ENCODE measurements around the gene FCRL4. TPM values are rescaled to one million over a fixed set of nuclear protein-coding genes. Genes with fewer than 3 reads are reported as not detected.

Gene FCRL4
- total RNA-seq (not detected), polyA plus RNA-seq (not detected)

DNA sequence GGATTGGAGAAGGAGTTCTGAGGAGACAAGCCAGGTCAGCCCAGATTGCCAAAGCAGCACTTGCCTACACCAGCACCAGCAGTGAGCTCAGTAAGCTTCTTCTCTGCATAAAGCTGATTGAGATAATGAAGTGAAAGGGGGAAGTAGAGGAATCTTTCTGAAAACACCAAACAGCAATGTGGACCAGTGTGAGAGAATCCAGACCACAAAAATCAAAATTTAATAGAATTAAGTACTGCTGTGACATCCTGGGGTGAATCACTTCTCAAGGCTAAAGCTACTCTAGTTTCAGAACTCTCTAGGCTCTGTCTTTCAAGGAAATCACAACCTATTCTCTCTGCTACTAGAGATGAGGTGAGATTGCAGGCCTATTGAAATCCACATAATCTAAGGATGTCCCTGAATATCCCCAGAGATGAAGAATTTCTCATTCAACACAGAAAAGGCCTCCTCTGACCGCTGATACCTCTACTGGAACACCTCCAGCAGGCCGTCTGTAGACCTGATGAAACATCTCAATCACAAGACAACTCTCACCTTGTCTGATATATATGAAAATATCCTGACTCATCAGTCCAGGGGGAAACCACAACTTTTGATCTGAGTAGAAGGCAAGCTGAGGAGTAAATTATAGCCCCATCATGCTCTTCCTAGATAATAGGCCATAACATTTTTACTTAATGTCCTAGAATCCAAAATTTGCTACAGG is at the start of gene FCRL4:
TSS of gene FCRL4 (minus strand) at position 127 of the 709 bp plus-strand sequence. CDS start 141 bp downstream, outside the sequence.
- CTCF ChIA-PET: no interaction called here
- no peak for DNase-seq
- peak within 1 kb of the TSS in 1 of 8 donors; percentile 3 for H3K27ac Mint-ChIP-seq

GRCh38 chr1:157646144-157646543 is 48.3 kb upstream of the FCRL4 start:
- H3K4me1 Mint-ChIP-seq: no peaks in the 10 kb centered on the region
- no peaks in the 10 kb centered on the region for H3K36me3 Mint-ChIP-seq
- no peaks in the 10 kb centered on the region for H3K9me3 ChIP-seq (ENCODE audit: low read length)
- DNase-seq: no peak
- ChIA-PET CTCF (no interaction called here), POLR2A (no interaction called here)
- H3K27me3 Mint-ChIP-seq: peaks cover 6 to 7% of the 10 kb centered on the region in 2 donors
- H3K4me3 Mint-ChIP-seq: no peak overlapping the region
- no peaks in the 10 kb centered on the region for H3K4me1 ChIP-seq (ENCODE audit: insufficient read depth, low read length)
- no peak overlapping the region for H3K27ac ChIP-seq (ENCODE audit: low read depth, low read length)
- H3K27me3 ChIP-seq (ENCODE audit: insufficient read depth, low read length, poor library complexity, severe bottlenecking): no peaks in the 10 kb centered on the region
- no peaks in the 10 kb centered on the region for H3K9me3 Mint-ChIP-seq
- H3K27ac Mint-ChIP-seq: no peak overlapping the region
- no peaks in the 10 kb centered on the region for H3K36me3 ChIP-seq (ENCODE audit: insufficient read depth, low read length)
- H3K4me3 ChIP-seq (ENCODE audit: low read length): no peak overlapping the region

More for the DNA sequence above, at the start of gene FCRL4:
- Histone ChIP-seq H3K36me3 (ENCODE audit: insufficient read depth, low read length) (no peaks in the 10 kb centered on the region), H3K4me1 (ENCODE audit: insufficient read depth, low read length) (no peaks in the 10 kb centered on the region), H3K27ac (ENCODE audit: low read depth, low read length) (no peak within 1 kb of the TSS), H3K9me3 (ENCODE audit: low read length) (no peaks in the 10 kb centered on the region), H3K27me3 (ENCODE audit: insufficient read depth, low read length, poor library complexity, severe bottlenecking) (no peaks in the 10 kb centered on the region), H3K4me3 (ENCODE audit: low read length) (no peak within 1 kb of the TSS)
- Mint-ChIP-seq H3K4me3 (peak within 1 kb of the TSS in 1 of 7 donors; percentile 56), H3K27me3 (peaks cover 2 to 29% of the 10 kb centered on the region in 2 donors), H3K9me3 (no peaks in the 10 kb centered on the region), H3K36me3 (no peaks in the 10 kb centered on the region), H3K4me1 (peaks cover 5 to 13% (median 10%) of the 10 kb centered on the region in 3 donors)
- POLR2A ChIA-PET: no interaction called here

DNA sequence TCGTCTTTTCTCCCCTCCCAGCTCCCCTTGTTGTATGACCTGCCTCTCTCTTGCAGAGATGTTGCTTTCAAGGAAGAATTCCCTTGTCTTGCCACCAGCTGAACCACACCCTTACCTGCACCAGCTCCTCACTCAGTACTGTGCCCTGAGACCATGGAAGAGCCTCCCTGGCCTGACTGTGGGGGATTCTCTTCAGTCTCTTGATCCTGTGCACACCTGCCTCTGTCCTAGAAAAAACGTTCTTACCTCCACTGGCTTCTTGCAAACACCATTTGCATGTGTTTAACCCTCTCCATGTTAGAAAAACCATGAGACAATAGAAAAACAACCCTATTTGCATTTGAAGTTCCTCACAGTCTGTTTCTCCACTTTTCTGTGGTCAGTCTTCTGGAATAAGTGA is 43.3 kb upstream of the FCRL4 start:
- Mint-ChIP-seq H3K27ac (no peak overlapping the region), H3K4me3 (no peak overlapping the region), H3K9me3 (no peaks in the 10 kb centered on the region), H3K36me3 (no peaks in the 10 kb centered on the region), H3K27me3 (peaks cover 0 to 9% of the 10 kb centered on the region in 2 donors), H3K4me1 (no peaks in the 10 kb centered on the region)
- no peaks in the 10 kb centered on the region for H3K36me3 ChIP-seq (ENCODE audit: insufficient read depth, low read length)
- ChIA-PET POLR2A (no interaction called here), CTCF (interaction anchor here (1.2 kb wide), 1 partner anchor 16 kb away, joined by 3 read pairs; no protein-coding TSS in a partner anchor)
- no peak overlapping the region for H3K27ac ChIP-seq (ENCODE audit: low read depth, low read length)
- no peaks in the 10 kb centered on the region for H3K27me3 ChIP-seq (ENCODE audit: insufficient read depth, low read length, poor library complexity, severe bottlenecking)
- H3K4me3 ChIP-seq (ENCODE audit: low read length): no peak overlapping the region
- no peaks in the 10 kb centered on the region for H3K9me3 ChIP-seq (ENCODE audit: low read length)
- DNase-seq: no peak
- H3K4me1 ChIP-seq (ENCODE audit: insufficient read depth, low read length): no peaks in the 10 kb centered on the region

DNA sequence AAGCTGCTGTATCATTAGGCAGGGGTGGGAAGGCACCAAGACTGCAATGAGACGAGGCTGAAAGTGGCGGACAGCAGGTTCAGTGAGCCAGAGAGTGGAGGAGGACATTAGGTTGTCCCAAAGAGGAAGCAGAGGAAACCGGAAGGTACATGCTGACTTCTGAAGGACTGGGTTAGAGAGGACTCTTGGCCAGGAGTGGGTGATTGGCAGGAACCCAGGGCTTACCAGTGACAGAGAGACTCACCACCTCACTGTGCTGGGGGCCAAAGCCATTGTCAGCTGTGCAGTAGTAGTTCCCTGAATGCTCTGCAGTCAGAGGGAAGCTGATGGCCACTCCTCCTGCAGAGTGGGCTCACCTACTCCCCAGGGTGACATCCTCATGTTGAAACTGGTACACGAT is 41.9 kb upstream of the FCRL4 start:
- Histone ChIP-seq H3K4me1 (ENCODE audit: insufficient read depth, low read length) (no peaks in the 10 kb centered on the region), H3K9me3 (ENCODE audit: low read length) (no peaks in the 10 kb centered on the region), H3K36me3 (ENCODE audit: insufficient read depth, low read length) (no peaks in the 10 kb centered on the region), H3K27ac (ENCODE audit: low read depth, low read length) (no peak overlapping the region), H3K27me3 (ENCODE audit: insufficient read depth, low read length, poor library complexity, severe bottlenecking) (no peaks in the 10 kb centered on the region), H3K4me3 (ENCODE audit: low read length) (no peak overlapping the region)
- ChIA-PET CTCF (no interaction called here), POLR2A (no interaction called here)
- no peaks in the 10 kb centered on the region for H3K4me1 Mint-ChIP-seq
- peaks cover 0 to 7% of the 10 kb centered on the region in 2 donors for H3K27me3 Mint-ChIP-seq
- DNase-seq: no peak
- no peaks in the 10 kb centered on the region for H3K9me3 Mint-ChIP-seq
- H3K27ac Mint-ChIP-seq: peak overlapping the region in 1 of 8 donors; percentile 64
- no peaks in the 10 kb centered on the region for H3K36me3 Mint-ChIP-seq
- H3K4me3 Mint-ChIP-seq: no peak overlapping the region

GRCh38 chr1:157628773-157629172 is 30.9 kb upstream of the FCRL4 start:
- Histone ChIP-seq H3K4me3 (ENCODE audit: low read length) (no peak overlapping the region), H3K27me3 (ENCODE audit: insufficient read depth, low read length, poor library complexity, severe bottlenecking) (no peaks in the 10 kb centered on the region), H3K9me3 (ENCODE audit: low read length) (no peaks in the 10 kb centered on the region), H3K36me3 (ENCODE audit: insufficient read depth, low read length) (no peaks in the 10 kb centered on the region), H3K27ac (ENCODE audit: low read depth, low read length) (no peak overlapping the region), H3K4me1 (ENCODE audit: insufficient read depth, low read length) (no peaks in the 10 kb centered on the region)
- POLR2A ChIA-PET: no interaction called here
- peak in 3 of 5 donors; percentile 2 to 45 (median 45) for DNase-seq
- CTCF ChIA-PET: no interaction called here
- Mint-ChIP-seq H3K36me3 (no peaks in the 10 kb centered on the region), H3K27me3 (peaks cover 4 to 16% of the 10 kb centered on the region in 2 donors), H3K4me1 (peaks cover 18 to 31% (median 23%) of the 10 kb centered on the region in 3 donors), H3K4me3 (peak overlapping the region in 2 of 7 donors; percentile 26 to 37), H3K27ac (peak overlapping the region in 3 of 8 donors; percentile 33 to 68 (median 61)), H3K9me3 (peaks cover 0 to 10% (median 0%) of the 10 kb centered on the region in 5 donors)

DNA sequence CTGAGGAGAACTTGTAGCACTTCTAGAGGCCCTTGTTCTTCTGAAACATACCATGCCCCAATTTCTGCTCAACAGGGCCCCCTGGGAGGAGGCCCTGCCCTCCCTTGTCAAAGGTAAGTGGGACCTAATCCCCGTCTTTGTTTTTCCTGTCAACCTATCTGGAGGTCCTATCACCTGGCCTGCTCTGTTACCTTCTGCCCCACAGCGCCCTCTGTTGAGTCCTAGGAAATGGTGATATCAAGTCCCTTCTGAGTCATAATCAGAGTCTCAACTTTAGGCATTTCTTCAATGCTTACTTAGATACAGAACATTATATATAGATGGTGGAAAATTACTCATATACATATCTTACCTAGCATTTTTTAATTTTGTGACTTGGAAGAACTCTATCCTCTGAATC is 28.2 kb upstream of the FCRL4 start:
- Histone ChIP-seq H3K36me3 (ENCODE audit: insufficient read depth, low read length) (no peaks in the 10 kb centered on the region), H3K9me3 (ENCODE audit: low read length) (no peaks in the 10 kb centered on the region), H3K27me3 (ENCODE audit: insufficient read depth, low read length, poor library complexity, severe bottlenecking) (no peaks in the 10 kb centered on the region), H3K27ac (ENCODE audit: low read depth, low read length) (no peak overlapping the region), H3K4me1 (ENCODE audit: insufficient read depth, low read length) (no peaks in the 10 kb centered on the region), H3K4me3 (ENCODE audit: low read length) (no peak overlapping the region)
- Mint-ChIP-seq H3K4me3 (peak overlapping the region in 1 of 7 donors; percentile 28), H3K9me3 (no peaks in the 10 kb centered on the region), H3K27me3 (peaks cover 3 to 21% of the 10 kb centered on the region in 2 donors), H3K4me1 (peaks cover 18 to 31% (median 23%) of the 10 kb centered on the region in 3 donors), H3K36me3 (no peaks in the 10 kb centered on the region), H3K27ac (no peak overlapping the region)
- peak in 1 of 5 donors; percentile 58 for DNase-seq
- CTCF ChIA-PET: interaction anchor here (1.0 kb wide), 1 partner anchor 15 kb away, joined by 3 read pairs; no protein-coding TSS in a partner anchor
- POLR2A ChIA-PET: no interaction called here

GRCh38 chr1:157624471-157624870 is 26.6 kb upstream of the FCRL4 start:
- Histone ChIP-seq H3K27me3 (ENCODE audit: insufficient read depth, low read length, poor library complexity, severe bottlenecking) (no peaks in the 10 kb centered on the region), H3K4me3 (ENCODE audit: low read length) (no peak overlapping the region), H3K36me3 (ENCODE audit: insufficient read depth, low read length) (no peaks in the 10 kb centered on the region), H3K4me1 (ENCODE audit: insufficient read depth, low read length) (no peaks in the 10 kb centered on the region), H3K27ac (ENCODE audit: low read depth, low read length) (no peak overlapping the region), H3K9me3 (ENCODE audit: low read length) (no peaks in the 10 kb centered on the region)
- Mint-ChIP-seq H3K27ac (no peak overlapping the region), H3K36me3 (no peaks in the 10 kb centered on the region), H3K4me1 (peaks cover 16 to 22% (median 18%) of the 10 kb centered on the region in 3 donors), H3K4me3 (no peak overlapping the region), H3K9me3 (no peaks in the 10 kb centered on the region), H3K27me3 (peaks cover 3 to 18% of the 10 kb centered on the region in 2 donors)
- no peak for DNase-seq
- ChIA-PET CTCF (no interaction called here), POLR2A (no interaction called here)

GRCh38 chr1:157622471-157622870 is 24.6 kb upstream of the FCRL4 start:
- Histone ChIP-seq H3K4me1 (ENCODE audit: insufficient read depth, low read length) (no peaks in the 10 kb centered on the region), H3K36me3 (ENCODE audit: insufficient read depth, low read length) (no peaks in the 10 kb centered on the region), H3K9me3 (ENCODE audit: low read length) (no peaks in the 10 kb centered on the region), H3K27me3 (ENCODE audit: insufficient read depth, low read length, poor library complexity, severe bottlenecking) (no peaks in the 10 kb centered on the region), H3K27ac (ENCODE audit: low read depth, low read length) (no peak overlapping the region), H3K4me3 (ENCODE audit: low read length) (no peak overlapping the region)
- ChIA-PET POLR2A (no interaction called here), CTCF (no interaction called here)
- H3K4me1 Mint-ChIP-seq: peaks cover 0 to 9% (median 6%) of the 10 kb centered on the region in 3 donors
- no peak for DNase-seq
- H3K9me3 Mint-ChIP-seq: no peaks in the 10 kb centered on the region
- peaks cover 3 to 18% of the 10 kb centered on the region in 2 donors for H3K27me3 Mint-ChIP-seq
- no peak overlapping the region for H3K4me3 Mint-ChIP-seq
- no peak overlapping the region for H3K27ac Mint-ChIP-seq
- H3K36me3 Mint-ChIP-seq: no peaks in the 10 kb centered on the region

All from CD8-positive, alpha-beta memory T cell (primary cell).